Mucosa of gallbladder (tissue), 1 donor: ENCODE data around the gene MACROD2. TPM values are rescaled to one million over a fixed set of nuclear protein-coding genes. Genes with fewer than 3 reads are reported as not detected.
"Not testable (repeated sequence)": the region's sequence is repeated elsewhere in the genome, so short reads cannot be mapped to it uniquely, and the experiment has no call there.

Experiments
- DNase-seq: peaks from one replicate; pipeline ENCODE4 v3.0.0-alpha.2; 2020; ENCODE audit warnings: low spot score
- total RNA-seq: library from RNA; stranded (reverse); gene quantifications from one replicate; pipeline ENCODE4 v1.2.1, GENCODE V29; 2021
- donor health status: DM: no; HTN: no; CAD: no.

Gene MACROD2
- total RNA-seq, 1 donor from 2014 or later = 7.5 TPM

DNA sequence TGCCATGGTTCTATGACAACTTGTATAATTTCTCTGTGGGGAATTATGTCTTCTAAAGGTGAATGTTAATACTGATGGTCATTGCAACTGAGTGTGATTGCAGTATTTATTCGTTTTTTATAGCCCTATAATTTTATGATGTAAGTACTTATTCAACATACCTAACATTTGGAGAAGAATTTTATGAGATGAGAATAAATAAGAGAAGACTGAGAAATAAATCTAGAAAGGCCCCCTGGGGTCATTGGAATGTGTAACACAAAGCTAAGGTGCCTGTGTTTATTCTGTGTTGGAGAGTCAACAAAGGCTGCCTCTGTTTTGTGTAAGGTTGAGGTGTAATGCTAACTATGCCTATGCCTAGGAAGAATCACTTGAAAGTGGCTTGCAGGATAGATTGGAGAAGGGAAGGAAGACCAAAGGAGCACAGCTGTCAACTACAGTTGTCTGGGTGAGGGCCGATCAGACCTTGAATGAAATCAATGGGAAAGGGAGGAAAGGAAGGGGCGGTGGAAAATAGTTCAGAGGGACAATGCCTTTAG, 1501.3 kb downstream of the MACROD2 start:
- DNase-seq = no peak

DNA sequence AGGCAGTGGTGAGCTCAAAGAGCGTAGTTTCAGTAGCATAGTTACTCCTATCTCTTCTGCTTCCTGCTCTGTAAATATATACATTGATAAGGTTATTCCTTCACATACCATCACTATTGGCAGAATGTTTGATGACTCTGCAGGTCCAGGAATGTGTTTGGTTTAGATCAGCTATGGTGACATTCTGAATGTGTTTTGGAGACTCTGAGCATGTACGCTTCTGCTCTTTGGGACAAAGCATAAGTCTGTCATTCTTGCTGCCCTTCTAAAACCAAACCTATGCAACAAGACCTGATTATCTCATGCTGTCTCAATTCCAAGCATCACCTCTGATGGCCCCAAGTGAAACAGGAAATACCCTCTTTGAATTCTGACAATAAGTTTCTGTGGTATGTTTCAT, 1503.6 kb downstream of the MACROD2 start:
- DNase-seq = no peak

DNA sequence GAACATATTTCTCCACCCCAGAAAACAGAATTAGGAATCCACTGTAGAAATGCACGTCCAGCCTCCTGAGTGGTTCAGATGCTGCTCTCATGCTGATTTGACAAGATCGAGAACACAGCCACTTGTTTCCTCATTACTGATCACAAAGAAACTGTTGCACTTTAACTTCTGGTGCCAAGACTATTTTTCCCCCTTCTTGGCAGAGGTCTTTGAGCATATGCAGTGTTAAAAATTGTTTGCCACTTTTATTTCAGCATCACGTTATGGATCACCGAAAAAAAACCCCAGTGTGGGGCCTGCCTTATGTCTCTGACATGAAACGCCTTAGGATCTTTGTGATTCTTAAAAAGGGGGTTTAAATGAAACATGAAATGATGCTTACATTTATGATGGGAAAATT, 1511.0 kb downstream of the MACROD2 start:
- DNase-seq = no peak

- DNase-seq = no peak
These were observed 1511.8 kb downstream of the MACROD2 start for GRCh38 chr20:15507151-15507550.

DNA sequence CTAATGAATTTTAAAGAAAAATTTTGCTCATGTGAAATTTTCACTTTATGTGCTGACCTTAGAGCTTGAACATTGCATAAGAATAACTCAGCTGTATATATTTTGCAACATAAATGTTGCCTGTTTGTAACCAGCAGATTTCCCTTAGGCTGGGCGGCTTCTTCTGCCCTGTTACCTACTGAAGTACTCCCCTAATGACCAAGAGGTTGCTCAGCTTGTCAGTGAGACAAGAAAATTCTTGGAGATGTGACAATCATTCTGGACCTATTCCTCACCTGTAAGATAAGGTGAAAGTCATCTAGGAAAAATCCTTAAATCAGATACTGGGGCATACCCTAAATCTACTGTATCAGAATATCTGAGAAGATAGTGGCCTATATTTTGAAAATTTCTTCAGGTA, 1516.2 kb downstream of the MACROD2 start:
- DNase-seq = no peak

DNA sequence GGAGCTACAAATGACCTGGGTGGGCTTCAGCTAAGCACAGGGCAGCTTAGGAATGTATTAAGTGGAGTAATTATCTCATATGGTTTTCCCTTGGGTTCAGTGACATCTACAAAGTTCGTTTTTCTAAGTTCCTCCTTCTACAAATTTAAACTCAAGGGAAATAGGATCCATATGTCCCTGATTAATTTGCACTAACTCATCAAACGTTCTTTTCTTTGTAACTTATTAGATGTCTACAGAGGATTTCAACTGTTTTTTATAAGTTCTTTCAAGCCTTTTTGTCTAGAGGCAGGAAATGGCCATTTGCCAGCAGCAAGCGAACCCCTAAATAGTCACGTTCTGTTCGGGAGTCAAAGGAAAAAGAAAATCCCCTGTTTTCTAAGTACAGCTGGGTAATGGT, 1517.6 kb downstream of the MACROD2 start:
- no peak for DNase-seq

GRCh38 chr20:15515691-15516090, 1520.4 kb downstream of the MACROD2 start:
- no peak for DNase-seq

DNA sequence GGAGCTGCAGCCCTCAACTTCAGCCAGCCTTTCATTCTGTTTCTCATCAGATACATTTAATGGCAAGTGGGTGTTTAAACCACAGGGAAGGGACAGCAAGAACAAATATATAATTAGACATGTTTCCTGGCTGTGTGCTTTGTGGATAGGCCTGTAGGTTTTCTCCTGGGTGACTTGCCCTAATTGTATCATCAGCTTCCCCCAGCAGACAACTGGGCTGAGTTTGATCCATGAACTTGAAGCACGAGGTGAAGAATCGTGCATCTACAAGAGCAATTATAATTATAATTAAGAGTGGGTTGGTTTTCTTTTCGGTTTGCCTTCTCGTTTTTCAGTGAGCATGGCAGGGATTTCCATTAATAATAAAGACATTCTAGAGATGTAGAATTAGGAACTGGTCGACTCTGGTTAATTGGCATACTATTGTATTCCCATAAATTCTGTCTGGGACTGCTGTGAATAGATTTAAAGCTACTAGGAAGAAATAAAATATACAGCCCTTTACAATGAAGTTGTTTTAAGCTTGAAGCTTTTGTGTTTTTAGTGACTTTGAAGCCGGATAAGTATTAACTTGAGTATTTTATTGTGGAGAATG, 1525.7 kb downstream of the MACROD2 start:
- DNase-seq = no peak

DNA sequence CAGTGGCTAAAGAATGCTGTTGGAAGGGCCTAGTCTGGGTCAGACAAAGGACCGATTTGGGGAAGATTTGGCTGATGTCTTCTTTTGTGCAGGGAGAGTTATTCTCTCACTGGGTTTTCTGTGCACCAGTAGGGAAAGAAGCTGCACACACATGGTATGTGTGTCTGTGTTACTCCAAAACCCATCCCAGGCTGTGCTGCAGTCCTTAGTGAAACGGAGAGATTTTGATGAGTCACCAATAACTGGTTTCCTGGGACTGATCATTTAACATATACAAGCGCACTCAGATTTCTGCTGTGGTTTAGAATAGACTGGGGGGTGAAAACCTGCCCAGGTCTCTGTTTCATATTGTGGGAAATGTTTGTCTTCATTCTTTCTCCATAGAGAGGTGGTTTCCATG, 1528.1 kb downstream of the MACROD2 start:
- DNase-seq = no peak

DNA sequence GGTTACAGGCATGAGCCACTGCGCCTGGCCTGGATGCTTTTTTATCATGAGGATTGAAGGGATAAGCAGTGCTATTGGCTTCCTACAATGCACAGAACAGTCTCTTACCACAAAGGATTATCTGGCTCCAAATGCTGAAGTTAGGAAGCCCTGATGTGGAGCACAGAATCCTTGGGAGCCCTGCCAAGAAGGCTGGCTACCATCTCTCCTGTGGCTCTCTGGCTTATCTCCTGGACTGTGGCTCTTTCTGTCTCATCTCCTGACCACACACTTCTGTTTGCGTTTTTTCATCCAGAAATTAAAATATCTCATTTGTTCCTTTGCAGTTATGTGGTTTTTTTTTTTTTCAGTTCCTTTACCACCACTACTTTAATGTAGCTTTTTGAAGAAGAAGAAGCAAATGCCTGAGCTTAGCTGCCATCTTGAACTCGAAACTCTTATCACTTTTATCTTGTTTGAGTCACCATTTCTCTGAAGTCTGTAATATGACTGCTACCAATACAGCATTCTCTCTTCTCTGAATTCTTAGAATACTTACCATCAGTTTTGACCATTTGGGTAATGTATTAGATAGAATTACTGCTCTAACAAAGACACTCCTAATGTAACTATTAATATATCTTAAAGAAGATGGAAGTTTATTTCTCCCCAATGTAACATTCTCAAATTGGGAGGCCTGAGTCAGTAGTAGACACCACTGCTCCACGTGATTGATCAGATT, 1533.2 kb downstream of the MACROD2 start:
- peak; percentile 25 for DNase-seq

GRCh38 chr20:15535863-15536262, 1540.5 kb downstream of the MACROD2 start:
- no peak for DNase-seq

DNA sequence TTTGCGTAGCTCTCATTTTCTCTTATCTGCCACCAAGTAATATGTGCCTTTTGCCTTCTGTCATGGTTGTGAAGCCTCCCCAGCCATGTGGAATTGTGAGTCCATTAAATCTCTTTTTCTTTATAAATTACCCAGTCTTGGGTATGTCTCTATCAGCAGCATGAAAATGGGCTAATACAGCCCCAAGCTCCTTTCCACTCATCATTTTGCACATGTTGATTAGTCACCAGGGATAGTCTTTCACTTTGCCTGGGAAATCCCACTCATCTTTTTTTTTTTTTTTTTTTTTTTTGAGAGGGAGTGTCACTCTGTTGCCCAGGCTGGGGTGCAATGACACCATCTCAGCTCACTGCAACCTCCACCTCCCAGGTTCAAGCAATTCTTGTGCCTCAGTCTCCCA, 1541.9 kb downstream of the MACROD2 start:
- not testable (repeated sequence) for DNase-seq

GRCh38 chr20:15542655-15543054, 1547.3 kb downstream of the MACROD2 start:
- DNase-seq = no peak

- DNase-seq = no peak
These were observed 1549.4 kb downstream of the MACROD2 start for GRCh38 chr20:15544742-15545141.

DNA sequence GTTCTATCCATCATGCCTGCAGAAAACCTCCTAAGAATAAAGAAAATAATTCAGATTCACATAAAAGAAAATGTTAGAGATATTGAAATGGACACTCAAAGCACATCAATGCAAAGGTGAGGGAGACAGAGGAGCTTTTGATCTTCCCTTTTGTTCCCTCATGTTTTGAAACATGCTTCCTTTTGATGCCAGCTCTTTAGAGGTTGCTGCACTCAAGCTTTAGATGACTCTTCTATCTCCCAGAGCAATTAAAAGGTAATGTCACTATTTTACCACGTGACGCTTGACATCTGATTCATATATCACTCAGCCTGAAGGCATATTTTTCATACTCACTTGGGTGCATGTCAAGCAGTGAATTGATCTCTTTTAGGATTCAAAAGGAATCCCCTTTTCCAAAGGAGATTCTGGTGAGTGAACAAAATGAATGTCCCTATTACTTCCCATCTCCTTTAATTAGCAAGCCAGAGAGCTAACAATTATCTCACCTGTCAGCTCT, 1551.3 kb downstream of the MACROD2 start:
- no peak for DNase-seq

DNA sequence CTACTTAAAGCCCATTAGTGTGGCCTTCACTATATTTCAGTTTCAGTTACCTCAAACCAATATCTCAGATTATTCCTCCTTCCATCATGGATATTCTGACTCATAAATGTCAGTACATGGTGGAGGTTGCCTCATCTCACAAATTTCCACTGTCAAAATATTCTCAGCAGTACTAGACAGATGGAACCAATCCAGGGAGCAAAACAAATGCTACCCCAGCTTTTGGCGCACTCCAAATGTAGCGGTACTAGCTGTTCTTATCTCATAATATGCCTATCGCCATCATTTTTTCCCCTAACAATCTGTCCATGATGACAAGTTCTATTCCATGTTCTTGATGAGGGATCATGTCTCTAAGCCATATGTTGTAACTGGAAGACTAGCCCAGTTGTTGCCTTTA, 1551.8 kb downstream of the MACROD2 start:
- no peak for DNase-seq

GRCh38 chr20:15550116-15550870, 1555.0 kb downstream of the MACROD2 start:
- no peak for DNase-seq

GRCh38 chr20:15555913-15556312, 1560.6 kb downstream of the MACROD2 start:
- DNase-seq = no peak

- no peak for DNase-seq
These were observed 1561.6 kb downstream of the MACROD2 start for GRCh38 chr20:15556869-15557268.

DNA sequence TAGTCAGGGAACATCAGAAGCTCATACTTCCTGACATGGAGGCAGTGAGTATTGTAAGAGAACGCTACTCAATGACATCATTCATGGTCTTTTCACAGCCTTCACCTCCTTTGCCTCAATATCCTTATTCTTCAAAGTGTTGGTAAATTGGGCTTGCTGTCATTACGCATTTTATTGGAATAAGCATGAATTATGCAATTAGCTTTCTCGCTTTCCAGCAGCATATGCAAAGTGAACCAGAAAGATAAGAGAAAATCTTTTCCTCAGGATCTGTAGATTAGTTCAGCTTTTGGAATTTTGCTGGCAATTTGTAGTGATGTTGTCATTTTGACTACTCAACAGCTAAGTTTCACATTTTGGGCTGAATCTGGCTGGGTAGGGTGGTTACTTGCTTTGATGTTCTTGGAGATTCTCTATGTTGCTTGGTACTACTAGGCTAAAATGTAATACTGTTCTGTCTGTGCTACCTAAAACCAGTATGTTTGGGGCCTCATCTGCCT, 1565.8 kb downstream of the MACROD2 start:
- DNase-seq = no peak

DNA sequence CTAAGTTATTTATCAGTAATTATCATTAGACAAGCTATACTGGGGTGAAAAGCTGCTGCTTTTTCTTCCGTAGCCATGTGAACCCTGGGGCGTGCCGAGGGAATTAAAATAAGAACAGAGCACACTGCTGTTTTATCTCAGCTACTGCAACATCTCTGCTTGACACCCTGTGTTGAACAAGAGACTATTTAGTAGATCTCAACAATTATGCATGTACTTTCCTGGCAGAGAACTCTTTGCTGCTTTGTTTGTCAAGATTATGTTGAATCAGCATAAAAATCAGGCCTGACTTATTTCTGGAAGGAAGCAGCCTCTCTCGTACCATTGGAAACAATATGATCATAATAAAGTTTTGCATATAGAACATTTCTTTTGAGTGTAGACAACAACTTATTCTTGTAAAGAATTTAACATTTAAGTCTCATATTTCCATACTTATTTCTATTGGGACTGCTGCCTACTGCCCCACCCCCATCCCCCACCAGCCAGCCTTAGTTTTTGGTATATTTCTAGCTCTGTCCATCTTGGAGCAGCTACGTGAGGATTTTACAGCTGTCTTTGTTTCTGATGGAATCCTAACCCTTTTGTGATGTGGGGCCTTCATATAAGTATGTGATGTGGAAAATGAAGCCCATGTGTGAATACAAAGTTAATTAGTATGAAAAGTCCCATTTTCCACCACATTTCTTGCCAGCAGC, 1566.5 kb downstream of the MACROD2 start:
- DNase-seq = no peak

DNA sequence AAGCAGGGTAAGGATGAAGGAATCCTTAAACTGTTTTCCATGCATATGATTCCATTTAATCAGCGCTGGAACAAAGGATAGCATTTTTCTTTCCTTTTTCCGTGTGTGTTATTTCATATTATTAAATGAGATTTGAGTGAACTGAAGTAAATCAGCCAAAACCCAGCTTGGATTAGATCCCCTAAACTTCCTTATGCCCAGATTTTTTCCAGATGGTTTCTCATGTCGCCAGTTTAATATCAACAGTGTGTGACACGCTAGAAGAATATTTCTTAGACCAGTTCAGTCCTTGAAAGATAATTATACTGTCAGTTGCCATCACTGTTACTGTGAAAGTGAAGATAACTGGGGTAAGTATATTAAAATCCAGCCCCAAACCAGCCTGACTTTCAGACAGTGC, 1568.5 kb downstream of the MACROD2 start:
- DNase-seq = no peak
